Gastroesophageal sphincter (tissue), 4 donors: ENCODE data around the gene CPB2. TPM values are rescaled to one million over a fixed set of nuclear protein-coding genes. Genes with fewer than 3 reads are reported as not detected.

Experiments
- ATAC-seq: fragments of 150-250 bp; one replicate; pipeline ENCODE4 v1.9.1; 2016; ENCODE audit warnings: mild to moderate bottlenecking, moderate library complexity
- H3K27ac ChIP-seq, 4 donors: fragments of 200-600 bp; sonication (generic) in 3 of 4; 1 replicate in 3 of 4; 2 replicates in 1 of 4; pipeline ENCODE4 v1.5.1; 2016 to 2019
- H3K27me3 ChIP-seq: fragments of 200-600 bp; sonication (generic); one replicate; pipeline ENCODE4 v1.5.1; 2019
- H3K36me3 ChIP-seq, 2 donors: fragments of 200-600 bp; sonication (generic); one replicate each; pipeline ENCODE4 v1.5.1; 2019; ENCODE audit warnings: control low read depth in 1 of 2
- H3K4me1 ChIP-seq, 3 donors: fragments of 200-600 bp; sonication (generic); 1 replicate in 2 of 3; 2 replicates in 1 of 3; pipeline ENCODE4 v1.5.1; 2016 to 2019; ENCODE audit warnings: control low read depth in 2 of 3
- H3K4me3 ChIP-seq, 2 donors: fragments of 200-600 bp; sonication (generic); one replicate each; pipeline ENCODE4 v1.5.1; 2019; ENCODE audit warnings: mild to moderate bottlenecking in 1 of 2, moderate library complexity in 1 of 2
- H3K9me3 ChIP-seq, 3 donors: fragments of 200-600 bp; sonication (generic); one replicate each; pipeline ENCODE4 v1.5.1; 2017 to 2019; ENCODE audit warnings: control low read depth in 2 of 3
- EP300 ChIP-seq: sonication (generic); formaldehyde crosslinking; IDR thresholded peaks from one replicate; pipeline ENCODE4 v1.6.1; 2017; ENCODE audit warnings: antibody characterized with exemption, mild to moderate bottlenecking
- POLR2A ChIP-seq, 2 donors: fragments of 450-650 bp; IDR thresholded peaks; one replicate each; pipeline ENCODE4 v1.6.1; 2017; ENCODE audit warnings: antibody characterized with exemption in 2 of 2, mild to moderate bottlenecking in 2 of 2, moderate library complexity in 1 of 2
- POLR2AphosphoS5 ChIP-seq: sonication (generic); formaldehyde crosslinking; IDR thresholded peaks from one replicate; pipeline ENCODE4 v1.6.1; 2017; ENCODE audit warnings: antibody characterized with exemption
- WGBS, 2 donors: methylation state at CpG; one replicate each; pipeline ENCODE4 v1.1.5; 2018; ENCODE audit warnings: low coverage in 1 of 2; 5-methylcytosine and 5-hydroxymethylcytosine counted together
- total RNA-seq, 4 donors: library from RNA; depleted of rRNA; stranded (reverse); fragments of >200 nt; gene quantifications; one replicate each; pipeline ENCODE4 v1.1.0, GENCODE V29; 2016
- TF ChIP-seq, protein P1 (sequence below), 4 experiments: fragments of 200-600 bp in 2 of 4; fragments of 450-650 bp in 2 of 4; sonication (generic) in 1 of 4; IDR thresholded peaks; one replicate each; pipeline ENCODE4 v1.5.1; 2017 to 2019; ENCODE audit warnings: antibody characterized with exemption in 4 of 4, mild to moderate bottlenecking in 2 of 4, moderate library complexity in 2 of 4

The CPB2 gene
- total RNA-seq, 4 donors from 2014 or later, result not detected

DNA sequence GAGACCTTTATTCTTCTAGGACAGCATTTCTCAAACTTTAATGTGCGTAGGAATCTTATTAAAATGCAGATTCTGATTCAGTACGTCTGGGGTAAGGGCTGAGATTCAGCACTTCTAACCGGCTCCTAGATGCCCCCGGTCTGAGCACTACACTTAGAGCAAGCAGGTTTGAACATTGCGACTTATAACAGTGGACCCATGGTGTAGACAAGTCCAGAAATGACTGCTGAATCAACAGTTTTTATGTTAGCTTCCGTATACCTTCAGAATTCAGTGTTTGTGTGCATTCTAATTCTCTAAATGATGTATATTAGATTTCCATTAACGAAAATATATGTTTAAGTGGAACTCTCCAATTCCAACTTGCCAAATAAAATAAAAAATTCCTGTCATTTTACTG, 17.5 kb upstream of the CPB2 start:
- H3K27ac ChIP-seq, result no peak overlapping the region
- ATAC-seq, result no peak
- TF ChIP-seq POLR2AphosphoS5 (no peak), POLR2A (IDR thresholded peaks at IDR 0.05) (no peak), EP300 (no peak)
- TF ChIP-seq, protein P1, sequence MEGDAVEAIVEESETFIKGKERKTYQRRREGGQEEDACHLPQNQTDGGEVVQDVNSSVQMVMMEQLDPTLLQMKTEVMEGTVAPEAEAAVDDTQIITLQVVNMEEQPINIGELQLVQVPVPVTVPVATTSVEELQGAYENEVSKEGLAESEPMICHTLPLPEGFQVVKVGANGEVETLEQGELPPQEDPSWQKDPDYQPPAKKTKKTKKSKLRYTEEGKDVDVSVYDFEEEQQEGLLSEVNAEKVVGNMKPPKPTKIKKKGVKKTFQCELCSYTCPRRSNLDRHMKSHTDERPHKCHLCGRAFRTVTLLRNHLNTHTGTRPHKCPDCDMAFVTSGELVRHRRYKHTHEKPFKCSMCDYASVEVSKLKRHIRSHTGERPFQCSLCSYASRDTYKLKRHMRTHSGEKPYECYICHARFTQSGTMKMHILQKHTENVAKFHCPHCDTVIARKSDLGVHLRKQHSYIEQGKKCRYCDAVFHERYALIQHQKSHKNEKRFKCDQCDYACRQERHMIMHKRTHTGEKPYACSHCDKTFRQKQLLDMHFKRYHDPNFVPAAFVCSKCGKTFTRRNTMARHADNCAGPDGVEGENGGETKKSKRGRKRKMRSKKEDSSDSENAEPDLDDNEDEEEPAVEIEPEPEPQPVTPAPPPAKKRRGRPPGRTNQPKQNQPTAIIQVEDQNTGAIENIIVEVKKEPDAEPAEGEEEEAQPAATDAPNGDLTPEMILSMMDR (IDR thresholded peaks at IDR 0.05), result no peak

DNA sequence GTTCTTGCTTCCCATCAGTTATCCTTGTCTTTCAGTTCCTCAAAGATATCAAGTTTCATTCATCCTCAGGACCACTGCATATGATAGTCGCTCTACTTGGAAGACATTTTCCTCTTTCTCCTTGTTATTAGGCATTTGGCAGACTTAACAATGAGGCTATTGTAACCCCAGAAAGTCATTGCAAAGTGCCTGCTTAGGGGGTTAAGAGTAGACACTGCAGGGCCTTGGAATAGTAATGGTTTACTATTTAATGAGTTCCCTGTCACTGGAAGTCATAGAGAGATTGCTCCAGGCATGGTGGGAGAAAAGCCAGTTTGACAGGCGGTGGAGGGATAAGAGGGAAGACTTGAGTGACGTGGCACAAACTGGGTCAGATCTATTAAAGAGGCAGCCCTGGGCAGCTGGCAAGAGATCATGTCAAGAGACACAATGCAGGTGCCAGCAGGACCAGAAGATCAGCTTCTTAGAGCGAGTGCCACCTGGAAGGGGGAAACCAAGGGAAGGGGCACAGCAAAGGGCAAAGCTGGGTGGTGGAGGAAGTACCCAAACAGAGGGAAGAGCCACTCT, 16.8 kb upstream of the CPB2 start:
- Histone ChIP-seq H3K4me3 (no peak overlapping the region), H3K9me3 (no peaks in the 10 kb centered on the region), H3K27me3 (no peaks in the 10 kb centered on the region), H3K36me3 (no peaks in the 10 kb centered on the region), H3K27ac (no peak overlapping the region), H3K4me1 (no peaks in the 10 kb centered on the region)
- WGBS, 2 donors, result 58 to 80% methylated on average over 2 to 4 of the region's 4 CpGs
- TF ChIP-seq, protein P1 (IDR thresholded peaks at IDR 0.05), result no peak
- TF ChIP-seq POLR2A (IDR thresholded peaks at IDR 0.05), result no peak
- TF ChIP-seq EP300, result no peak
- TF ChIP-seq POLR2AphosphoS5, result no peak
- no peak for ATAC-seq

More for the DNA sequence above, 17.5 kb upstream of the CPB2 start:
- 81 to 90% methylated on average over 7 of the region's 7 CpGs for WGBS, 2 donors
- Histone ChIP-seq H3K4me1 (no peaks in the 10 kb centered on the region), H3K36me3 (no peaks in the 10 kb centered on the region), H3K27me3 (no peaks in the 10 kb centered on the region), H3K9me3 (no peaks in the 10 kb centered on the region), H3K4me3 (no peak overlapping the region)

DNA sequence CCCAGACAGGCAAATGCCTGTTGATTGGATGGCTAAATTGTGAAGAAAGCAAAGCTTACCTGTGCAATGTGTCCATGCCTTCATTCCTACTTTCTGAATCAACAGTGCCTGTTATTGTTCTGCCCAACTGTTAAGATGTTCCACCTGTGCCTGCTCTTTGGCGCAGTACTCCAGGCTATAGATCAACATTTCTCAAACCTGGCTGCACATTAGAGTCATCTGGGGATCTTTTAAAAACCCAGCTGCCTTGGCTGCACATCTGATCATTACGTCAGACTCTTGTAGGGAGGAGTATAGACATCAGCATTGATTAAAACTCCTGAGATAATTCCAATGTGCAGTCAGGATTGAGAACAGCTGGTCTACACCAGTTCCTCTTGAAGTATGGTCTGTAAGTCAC, 16.2 kb upstream of the CPB2 start:
- no peaks in the 10 kb centered on the region for H3K27me3 ChIP-seq
- H3K4me3 ChIP-seq, result no peak overlapping the region
- H3K36me3 ChIP-seq, result no peaks in the 10 kb centered on the region
- no peak for ATAC-seq
- H3K4me1 ChIP-seq, result no peaks in the 10 kb centered on the region
- H3K9me3 ChIP-seq, result no peaks in the 10 kb centered on the region
- TF ChIP-seq POLR2AphosphoS5, result no peak
- no peak for TF ChIP-seq EP300
- TF ChIP-seq, protein P1 (IDR thresholded peaks at IDR 0.05), result no peak
- no peak for TF ChIP-seq POLR2A (IDR thresholded peaks at IDR 0.05)
- WGBS, 2 donors, result no CpG with 5 or more reads among the region's 2 CpGs
- no peak overlapping the region for H3K27ac ChIP-seq

DNA sequence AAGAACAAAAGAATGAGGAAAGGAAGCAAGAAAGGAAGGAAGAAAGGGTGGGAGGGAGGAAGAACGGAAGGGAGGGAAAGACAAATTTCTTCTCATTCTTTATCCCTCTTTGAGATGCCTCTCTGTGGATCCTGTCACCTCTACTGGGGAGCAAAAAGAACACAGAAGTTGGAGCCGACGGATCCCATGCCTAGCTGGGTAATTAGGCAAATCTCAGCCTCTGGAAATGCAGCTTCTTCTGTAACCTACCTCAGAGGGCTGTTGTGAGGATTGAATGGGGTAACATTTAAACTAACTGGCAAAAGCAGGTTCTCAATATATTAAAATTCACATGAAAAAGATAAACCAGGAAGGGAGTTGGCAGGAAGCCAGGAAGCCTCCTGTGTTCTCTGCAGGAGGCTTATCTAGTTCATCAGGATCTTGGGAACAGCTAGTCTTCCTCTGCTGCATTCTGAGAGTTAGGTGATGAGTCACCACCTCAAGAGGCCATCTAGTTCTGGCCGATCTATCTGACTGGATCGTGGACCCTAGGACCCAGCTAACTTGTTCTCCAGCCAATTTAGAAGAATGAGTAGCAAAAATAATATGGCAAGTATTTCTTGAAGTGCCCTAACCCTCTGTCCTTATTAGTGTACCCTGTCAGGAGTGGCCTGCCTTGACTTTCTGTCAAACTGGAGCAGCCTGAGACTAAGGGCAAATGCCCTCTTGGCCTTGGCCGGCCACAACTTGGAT, 15.2 kb upstream of the CPB2 start:
- H3K4me1 ChIP-seq, result no peaks in the 10 kb centered on the region
- ATAC-seq, result no peak

More for the DNA sequence above, 15.2 kb upstream of the CPB2 start:
- WGBS, 2 donors, result 60 to 64% methylated on average over 4 to 5 of the region's 6 CpGs
- Histone ChIP-seq H3K4me3 (no peak overlapping the region), H3K36me3 (no peaks in the 10 kb centered on the region), H3K27ac (no peak overlapping the region), H3K27me3 (no peaks in the 10 kb centered on the region), H3K9me3 (no peaks in the 10 kb centered on the region)
- TF ChIP-seq, protein P1 (IDR thresholded peaks at IDR 0.05), result no peak
- no peak for TF ChIP-seq EP300
- no peak for TF ChIP-seq POLR2AphosphoS5
- no peak for TF ChIP-seq POLR2A (IDR thresholded peaks at IDR 0.05)
